Activated CD8-positive, alpha-beta T cell treated with anti-CD3 and anti-CD28 coated beads for 36 hours (primary cell): Measurements from ENCODE around the gene MLC1. TPM values are rescaled to one million over a fixed set of nuclear protein-coding genes. Genes with fewer than 3 reads are reported as not detected.
A peak's percentile ranks its signal among the peaks of the same experiment; 100 is the strongest.

ENCODE experiments used
- ATAC-seq: fragments of 200-7000 bp; cut with Tn5 transposase; one replicate; pipeline ENCODE4 v1.10.0; 2021; ENCODE audit warnings: mild to moderate bottlenecking, moderate library complexity
- CTCF ChIA-PET: fragments of 350-600 bp; sonication (Branson Sonifier 250); formaldehyde crosslinking; loops from one replicate; lab custom pipeline; 2021; ENCODE audit warnings: antibody characterized with exemption; lab: Charles Lee
- POLR2A ChIA-PET: fragments of 350-600 bp; sonication (Branson Sonifier 250); formaldehyde crosslinking; loops from one replicate; lab custom pipeline; 2021; ENCODE audit warnings: antibody characterized with exemption; lab: Charles Lee
- DNase-seq: peaks from one replicate; pipeline ENCODE4 v3.0.0-alpha.2; 2020
- H3K27ac Mint-ChIP-seq: one replicate; pipeline ENCODE4 v1.8.0; 2021; ENCODE audit warnings: mild to moderate bottlenecking, mixed read lengths
- H3K27me3 Mint-ChIP-seq: one replicate; pipeline ENCODE4 v1.8.0; 2021; ENCODE audit warnings: mixed read lengths
- H3K36me3 Mint-ChIP-seq: one replicate; pipeline ENCODE4 v1.8.0; 2021; ENCODE audit warnings: low read depth, mixed read lengths
- H3K4me1 Mint-ChIP-seq: one replicate; pipeline ENCODE4 v1.8.0; 2021; ENCODE audit warnings: low read depth, mixed read lengths
- H3K4me3 Mint-ChIP-seq: one replicate; pipeline ENCODE4 v1.8.0; 2021; ENCODE audit warnings: mild to moderate bottlenecking, moderate library complexity, mixed read lengths
- H3K9me3 Mint-ChIP-seq: one replicate; pipeline ENCODE4 v1.8.0; 2021; ENCODE audit warnings: mixed read lengths
- CTCF ChIP-seq: fragments of 200-600 bp; IDR thresholded peaks from one replicate; pipeline ENCODE4 v1.8.0; 2022; ENCODE audit warnings: antibody characterized with exemption, mild to moderate bottlenecking
- intact Hi-C: fragments of 100-400 bp; cut with micrococcal nuclease; formaldehyde crosslinking; loops from one replicate; pipeline ENCODE4 v1.10.0; 2022
- total RNA-seq, 2 experiments: library from RNA; stranded (reverse); gene quantifications; one replicate each; pipeline ENCODE4 v1.2.3, GENCODE V29; 2021

The MLC1 gene
- total RNA-seq, 2 experiments from 2014 or later: 1.3 to 1.5 TPM

GRCh38 chr22:50017701-50018224 lies 67.5 kb downstream of the MLC1 start:
- ATAC-seq: no peak
- no peaks in the 10 kb centered on the region for H3K36me3 Mint-ChIP-seq
- ChIA-PET CTCF (interaction anchor here (0.5 to 4.4 kb wide), 6 partner anchors 12 to 171 kb away, joined by 3 to 27 read pairs (median 8); no protein-coding TSS in a partner anchor), POLR2A (interaction anchor here (0.8 to 2.5 kb wide), 9 partner anchors 10 to 63 kb away, joined by 3 to 14 read pairs (median 4); no protein-coding TSS in a partner anchor)
- H3K9me3 Mint-ChIP-seq: peaks cover 3% of the 10 kb centered on the region
- no peak for DNase-seq
- peak overlapping the region; percentile 68 for H3K4me3 Mint-ChIP-seq
- no peaks in the 10 kb centered on the region for H3K27me3 Mint-ChIP-seq
- intact Hi-C loops: loop anchor here (5.0 kb wide), 2 partner anchors 45 to 85 kb away; no protein-coding TSS in a partner anchor
- peaks cover 15% of the 10 kb centered on the region for H3K4me1 Mint-ChIP-seq
- TF ChIP-seq CTCF: no peak
- peak overlapping the region; percentile 97 for H3K27ac Mint-ChIP-seq

GRCh38 chr22:50016988-50017700 lies 68.1 kb downstream of the MLC1 start:
- Mint-ChIP-seq H3K4me1 (peaks cover 18% of the 10 kb centered on the region), H3K4me3 (peak overlapping the region; percentile 68), H3K9me3 (peaks cover 3% of the 10 kb centered on the region), H3K36me3 (no peaks in the 10 kb centered on the region), H3K27ac (peak overlapping the region; percentile 97), H3K27me3 (no peaks in the 10 kb centered on the region)
- ATAC-seq: peak; percentile 73
- ChIA-PET CTCF (interaction anchor here (3.1 to 4.4 kb wide), 3 partner anchors 13 to 35 kb away, joined by 12 to 27 read pairs (median 16); no protein-coding TSS in a partner anchor), POLR2A (interaction anchor here (0.9 to 2.5 kb wide), 8 partner anchors 10 to 62 kb away, joined by 3 to 14 read pairs (median 4); no protein-coding TSS in a partner anchor)
- TF ChIP-seq CTCF: no peak
- peak; percentile 93 for DNase-seq
- intact Hi-C loops: loop anchor here (5.0 kb wide), 2 partner anchors 45 to 85 kb away; no protein-coding TSS in a partner anchor

GRCh38 chr22:50016308-50016987 lies 68.8 kb downstream of the MLC1 start:
- Mint-ChIP-seq H3K4me3 (peak overlapping the region; percentile 68), H3K27ac (peak overlapping the region; percentile 97), H3K36me3 (no peaks in the 10 kb centered on the region), H3K4me1 (peaks cover 25% of the 10 kb centered on the region), H3K27me3 (no peaks in the 10 kb centered on the region), H3K9me3 (peaks cover 3% of the 10 kb centered on the region)
- no peak for TF ChIP-seq CTCF
- POLR2A ChIA-PET: interaction anchor here (0.9 to 2.5 kb wide), 4 partner anchors 14 to 54 kb away, joined by 3 to 14 read pairs (median 6); no protein-coding TSS in a partner anchor
- intact Hi-C loops: loop anchor here (5.0 kb wide), 2 partner anchors 44 to 84 kb away; no protein-coding TSS in a partner anchor
- ATAC-seq: no peak
- DNase-seq: no peak
- CTCF ChIA-PET: interaction anchor here (1.0 to 4.4 kb wide), 3 partner anchors 14 to 37 kb away, joined by 6 to 27 read pairs (median 16); no protein-coding TSS in a partner anchor

- intact Hi-C loops: loop anchor here (5.0 kb wide), 2 partner anchors 43 to 83 kb away; no protein-coding TSS in a partner anchor
- Mint-ChIP-seq H3K27ac (peak overlapping the region; percentile 46), H3K9me3 (peaks cover 3% of the 10 kb centered on the region), H3K36me3 (no peaks in the 10 kb centered on the region), H3K4me1 (peaks cover 31% of the 10 kb centered on the region), H3K4me3 (no peak overlapping the region), H3K27me3 (no peaks in the 10 kb centered on the region)
- ATAC-seq: no peak
- POLR2A ChIA-PET: interaction anchor here (0.9 kb wide), 1 partner anchor 13 kb away, joined by 3 read pairs; no protein-coding TSS in a partner anchor
- CTCF ChIA-PET: interaction anchor here (1.0 to 4.4 kb wide), 3 partner anchors 14 to 36 kb away, joined by 6 to 27 read pairs (median 16); no protein-coding TSS in a partner anchor
- no peak for TF ChIP-seq CTCF
- DNase-seq: no peak
These were observed 69.5 kb downstream of the MLC1 start for GRCh38 chr22:50015451-50016307.
